DMS53 treated with DMSO at 0.1 percent for 48 hours (cell line): ENCODE results near the gene PREP.
"Not testable (repeated sequence)": the region's sequence is repeated elsewhere in the genome, so short reads cannot be mapped to it uniquely, and the experiment has no call there.

Experiments
- DNase-seq: peaks from one replicate; lab custom pipeline; 2025; ENCODE audit not compliant: unreplicated experiment; lab: John Stamatoyannopoulos, UW

Gene PREP

GRCh38 chr6:105402939-105403935 is at the start of gene PREP:
Gene PREP (minus strand): TSS chr6:105403082. CDS start chr6:105402891, 191 bp downstream.
- DNase-seq, result peak; percentile 64

GRCh38 chr6:105452376-105452775 is 49.5 kb upstream of the PREP start:
- no peak for DNase-seq

- no peak for DNase-seq
These were observed 47.0 kb upstream of the PREP start for GRCh38 chr6:105449756-105450390.

- no peak for DNase-seq
These were observed 42.6 kb upstream of the PREP start for GRCh38 chr6:105445481-105445880.

GRCh38 chr6:105443941-105444340 is 41.1 kb upstream of the PREP start:
- no peak for DNase-seq

GRCh38 chr6:105442369-105442768 is 39.5 kb upstream of the PREP start:
- no peak for DNase-seq

- no peak for DNase-seq
These were observed 34.4 kb upstream of the PREP start for GRCh38 chr6:105437236-105437635.

- DNase-seq, result no peak
These were observed 30.8 kb upstream of the PREP start for GRCh38 chr6:105433723-105434122.

- peak; percentile 1 for DNase-seq
These were observed 29.9 kb upstream of the PREP start for GRCh38 chr6:105432797-105433196.

GRCh38 chr6:105431226-105431625 is 28.3 kb upstream of the PREP start:
- peak; percentile 30 for DNase-seq

GRCh38 chr6:105430685-105431084 is 27.8 kb upstream of the PREP start:
- no peak for DNase-seq

- DNase-seq, result no peak
These were observed 26.8 kb upstream of the PREP start for GRCh38 chr6:105429676-105430075.

GRCh38 chr6:105428342-105428957 is 25.6 kb upstream of the PREP start:
- DNase-seq, result no peak

GRCh38 chr6:105424175-105424783 is 21.4 kb upstream of the PREP start:
- peak; percentile 32 for DNase-seq

- DNase-seq, result not testable (repeated sequence)
These were observed 14.1 kb upstream of the PREP start for GRCh38 chr6:105416971-105417370.

GRCh38 chr6:105409734-105410133 is 6.9 kb upstream of the PREP start:
- DNase-seq, result no peak

- no peak for DNase-seq
These were observed 568 bp downstream of the PREP start for GRCh38 chr6:105402090-105402938.

- DNase-seq, result no peak
These were observed 1.4 kb downstream of the PREP start for GRCh38 chr6:105401247-105402089.

GRCh38 chr6:105400501-105400900 is 2.4 kb downstream of the PREP start:
- DNase-seq, result no peak
